Bronchial epithelial cell (primary cell): ENCODE data around the gene PHYHD1. TPM values are rescaled to one million over a fixed set of nuclear protein-coding genes. Genes with fewer than 3 reads are reported as not detected.

ENCODE experiments used
- DNase-seq: peaks from one replicate; pipeline ENCODE4 v3.0.0-alpha.2; 2010; ENCODE audit warnings: low read depth
- FAIRE-seq: peaks from 2 replicates; lab custom pipeline; 2011; peaks lifted over from hg19 to GRCh38; lab: Jason Lieb, UNC
- H3K27me3 ChIP-seq: 2 replicates; pipeline ENCODE4 v1.5.1; 2011; ENCODE audit warnings: low read length; ENCODE audit not compliant: control insufficient read depth, insufficient read depth
- H3K36me3 ChIP-seq: 2 replicates; pipeline ENCODE4 v1.5.1; 2011; ENCODE audit warnings: low read length; ENCODE audit not compliant: control insufficient read depth, insufficient read depth
- H3K4me3 ChIP-seq: 2 replicates; pipeline ENCODE4 v1.5.1; 2011; ENCODE audit warnings: mild to moderate bottlenecking, low read depth, low read length, control low read depth
- CTCF ChIP-seq: IDR thresholded peaks from 2 replicates; pipeline ENCODE4 v1.5.1; 2011; ENCODE audit warnings: mild to moderate bottlenecking, moderate library complexity, low read length, control low read depth, inconsistent platforms; ENCODE audit not compliant: insufficient read depth, severe bottlenecking
- total RNA-seq: library from RNA; depleted of rRNA; stranded (reverse); fragments of >200 nt; gene quantifications from 2 replicates; pipeline ENCODE4 v1.2.1, GENCODE V29; 2014

The PHYHD1 gene
- total RNA-seq, 1 donor from 2014 or later, result 1.1 TPM

- DNase-seq (no peak), FAIRE-seq (no peak)
- Histone ChIP-seq H3K36me3 (peaks cover 26% of the 10 kb centered on the region), H3K4me3 (no peak overlapping the region), H3K27me3 (no peaks in the 10 kb centered on the region)
- TF ChIP-seq CTCF, result no peak
Measured at GRCh38 chr9:128979111-128979510, 58.3 kb downstream of the PHYHD1 start.

GRCh38 chr9:128983536-128983935, 62.8 kb downstream of the PHYHD1 start:
- H3K36me3 ChIP-seq, result peaks cover 30% of the 10 kb centered on the region
- FAIRE-seq, result no peak
- H3K4me3 ChIP-seq, result no peak overlapping the region
- DNase-seq, result no peak
- H3K27me3 ChIP-seq, result no peaks in the 10 kb centered on the region
- no peak for TF ChIP-seq CTCF

GRCh38 chr9:128986671-128987070, 65.9 kb downstream of the PHYHD1 start:
- H3K36me3 ChIP-seq, result peaks cover 26% of the 10 kb centered on the region
- no peak for FAIRE-seq
- DNase-seq, result peak; percentile 8
- H3K4me3 ChIP-seq, result no peak overlapping the region
- TF ChIP-seq CTCF, result no peak
- H3K27me3 ChIP-seq, result no peaks in the 10 kb centered on the region

- H3K27me3 ChIP-seq, result no peaks in the 10 kb centered on the region
- H3K4me3 ChIP-seq, result no peak overlapping the region
- TF ChIP-seq CTCF, result no peak
- peaks cover 23% of the 10 kb centered on the region for H3K36me3 ChIP-seq
- DNase-seq (peak; percentile 52), FAIRE-seq (no peak)
Measured at GRCh38 chr9:128987805-128988204, 67.0 kb downstream of the PHYHD1 start.

Other genes with a start within 250 kb of the PHYHD1 start
- 717 and 775 TPM in 2 replicates for gene SET, start 231.8 kb upstream of the PHYHD1 start, total RNA-seq
- gene PKN3, start 218.5 kb upstream of the PHYHD1 start, total RNA-seq, result 1.5 and 2.1 TPM in 2 replicates
- gene ZDHHC12, start 196.9 kb upstream of the PHYHD1 start, total RNA-seq, result 27.4 and 46.0 TPM in 2 replicates
- gene ZER1, start 149.1 kb upstream of the PHYHD1 start, total RNA-seq, result 8.7 and 14.2 TPM in 2 replicates
- gene TBC1D13, start 133.7 kb upstream of the PHYHD1 start, total RNA-seq, result 11.8 and 12.6 TPM in 2 replicates
- gene ENDOG, start 102.5 kb upstream of the PHYHD1 start, total RNA-seq, result 36.6 and 54.0 TPM in 2 replicates
- gene SPOUT1, start 91.2 kb upstream of the PHYHD1 start, total RNA-seq, result 10.4 and 14.0 TPM in 2 replicates
- gene KYAT1, start 39.0 kb upstream of the PHYHD1 start, total RNA-seq, result 9.0 and 9.5 TPM in 2 replicates
- gene LRRC8A, start 38.8 kb upstream of the PHYHD1 start, total RNA-seq, result 259 and 329 TPM in 2 replicates
- 22.6 and 24.6 TPM in 2 replicates for gene DOLK, start 26.6 kb downstream of the PHYHD1 start, total RNA-seq
- 25.8 and 38.5 TPM in 2 replicates for gene NUP188, start 26.7 kb downstream of the PHYHD1 start, total RNA-seq
- gene SH3GLB2, start 107.3 kb downstream of the PHYHD1 start, total RNA-seq, result 50.5 and 98.1 TPM in 2 replicates
- gene MIGA2, start 115.6 kb downstream of the PHYHD1 start, total RNA-seq, result 12.6 and 25.0 TPM in 2 replicates
- gene DOLPP1, start 160.1 kb downstream of the PHYHD1 start, total RNA-seq, result 10.0 and 10.8 TPM in 2 replicates
- 13.7 and 40.2 TPM in 2 replicates for gene CRAT, start 189.8 kb downstream of the PHYHD1 start, total RNA-seq
- 39.5 and 76.0 TPM in 2 replicates for gene PTPA, start 190.4 kb downstream of the PHYHD1 start, total RNA-seq